Right kidney (tissue), 1 donor: ENCODE measurements around the gene RNF4.
A peak's percentile ranks its signal among the peaks of the same experiment; 100 is the strongest.
"Not testable (repeated sequence)": the region's sequence is repeated elsewhere in the genome, so short reads cannot be mapped to it uniquely, and the experiment has no call there.

Source experiments
- DNase-seq: peaks from one replicate; pipeline ENCODE4 v3.0.0-alpha.2; 2016

Gene RNF4

GRCh38 chr4:2535376-2536192, 66.7 kb downstream of the RNF4 start:
- peak; percentile 85 for DNase-seq

DNA sequence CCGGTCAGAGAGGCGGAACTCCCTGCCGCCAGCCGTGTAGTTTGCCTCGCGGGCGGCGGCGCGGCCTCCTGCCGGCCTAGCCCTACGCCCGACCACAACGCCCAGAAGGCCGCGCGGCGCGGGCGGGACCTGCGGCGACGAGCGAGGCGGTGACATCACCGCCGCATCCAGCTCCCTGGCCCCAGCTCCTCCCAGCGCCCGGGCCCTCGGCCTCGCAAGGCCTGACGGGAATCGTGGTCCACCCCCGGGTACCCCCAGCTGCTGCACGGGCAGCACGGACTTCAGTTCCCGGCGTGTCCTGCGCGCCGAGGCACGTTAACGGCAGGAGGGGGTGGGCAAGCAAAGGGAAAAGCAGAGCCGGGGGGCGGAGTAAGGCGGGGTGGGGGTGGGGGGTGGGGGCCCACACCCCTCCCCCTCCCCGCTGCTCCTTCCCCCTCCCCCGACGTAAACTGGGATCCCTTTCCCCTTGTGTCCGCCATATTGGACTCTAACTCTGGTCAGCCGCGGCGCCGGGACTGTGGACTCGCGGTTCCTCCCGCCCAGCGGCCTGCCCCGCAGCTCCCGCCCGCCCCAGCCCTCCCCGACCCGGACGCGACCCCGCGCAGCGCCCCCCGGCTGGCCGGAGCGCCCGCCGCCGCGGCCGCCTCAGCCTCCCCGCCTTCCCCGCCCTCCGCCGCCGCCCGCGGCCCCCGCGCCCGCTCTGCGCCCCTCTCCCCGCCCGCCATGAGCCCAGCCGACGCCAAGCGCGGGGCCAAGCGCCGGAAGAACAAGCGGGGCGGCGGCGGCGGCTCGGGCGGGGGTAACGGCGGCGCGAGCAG, 67.5 kb downstream of the RNF4 start, which contains the start of gene FAM193A:
Gene FAM193A (plus strand): TSS at position 455 of the 818 bp plus-strand sequence. CDS start 269 bp downstream, at position 724.
- peak; percentile 86 for DNase-seq

DNA sequence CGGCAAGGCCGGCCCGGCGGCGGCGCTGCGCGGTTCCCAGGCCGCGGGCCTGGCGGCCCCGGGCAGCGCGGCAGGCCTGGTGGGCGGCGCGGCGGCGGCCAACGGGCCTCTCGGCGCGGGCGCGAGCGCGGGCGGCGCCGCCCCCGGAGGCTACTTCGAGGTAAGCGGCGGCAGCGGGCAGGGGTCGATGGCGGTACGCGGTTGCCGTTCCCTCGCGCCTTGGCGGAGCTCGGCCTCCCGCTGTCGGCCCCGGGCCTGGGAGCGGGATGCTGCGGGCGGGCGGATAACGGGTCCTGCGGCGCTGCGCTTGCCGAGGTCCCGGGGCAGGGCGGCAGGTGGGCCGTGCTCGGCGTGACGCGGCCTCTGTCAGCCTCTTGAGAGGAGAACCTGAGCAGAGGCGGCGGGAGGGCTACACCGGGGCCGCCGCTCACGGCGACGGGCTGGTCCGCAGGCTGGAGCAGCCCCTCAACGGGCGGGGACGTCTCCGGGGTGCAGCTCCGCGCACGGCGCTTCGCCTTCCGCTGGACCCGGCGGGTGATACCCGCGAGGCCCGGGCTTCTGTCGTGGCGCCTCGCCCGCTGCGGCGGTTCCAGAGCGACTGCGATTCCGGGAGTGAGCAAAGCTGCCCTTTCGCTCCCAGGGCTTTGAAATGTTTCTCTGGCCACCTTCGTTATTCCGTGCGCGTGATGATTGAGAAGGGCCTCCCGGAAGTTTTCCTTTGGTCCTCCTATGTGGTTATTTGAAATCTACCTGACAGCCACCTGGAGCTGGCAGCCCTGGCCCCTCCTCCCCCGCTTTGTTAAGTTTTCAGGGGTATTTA, 68.3 kb downstream of the RNF4 start:
- DNase-seq: peak; percentile 90

- DNase-seq: not testable (repeated sequence)
Measured at GRCh38 chr4:2543580-2544191, 74.8 kb downstream of the RNF4 start.

- DNase-seq: no peak
Measured at GRCh38 chr4:2545321-2546013, 76.6 kb downstream of the RNF4 start.

DNA sequence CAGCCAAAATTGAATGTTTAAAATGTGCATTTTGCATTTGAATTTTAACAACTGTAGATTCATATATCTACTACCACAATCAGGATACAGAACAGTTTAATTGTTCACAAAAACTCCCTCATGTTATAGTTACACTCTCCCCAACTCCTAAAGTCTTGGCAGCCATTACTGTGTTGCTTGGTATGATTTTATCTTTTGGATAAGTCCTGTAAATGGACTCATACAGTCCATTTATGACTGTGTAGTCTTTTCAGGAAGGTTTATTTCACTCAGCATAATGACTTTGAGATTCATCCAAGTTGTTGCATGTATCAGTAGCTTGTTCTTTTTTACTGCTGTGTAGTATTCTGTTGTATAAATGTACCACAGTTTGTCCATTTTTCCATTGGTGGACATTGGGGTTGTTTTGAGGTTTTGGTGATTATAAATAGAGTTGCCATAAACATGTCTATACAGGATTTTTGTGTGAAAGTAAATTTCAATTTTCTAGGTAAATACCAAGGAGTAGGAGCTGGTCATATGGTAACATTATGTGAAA, 77.4 kb downstream of the RNF4 start:
- no peak for DNase-seq

GRCh38 chr4:2546961-2547691, 78.2 kb downstream of the RNF4 start:
- DNase-seq: not testable (repeated sequence)

DNA sequence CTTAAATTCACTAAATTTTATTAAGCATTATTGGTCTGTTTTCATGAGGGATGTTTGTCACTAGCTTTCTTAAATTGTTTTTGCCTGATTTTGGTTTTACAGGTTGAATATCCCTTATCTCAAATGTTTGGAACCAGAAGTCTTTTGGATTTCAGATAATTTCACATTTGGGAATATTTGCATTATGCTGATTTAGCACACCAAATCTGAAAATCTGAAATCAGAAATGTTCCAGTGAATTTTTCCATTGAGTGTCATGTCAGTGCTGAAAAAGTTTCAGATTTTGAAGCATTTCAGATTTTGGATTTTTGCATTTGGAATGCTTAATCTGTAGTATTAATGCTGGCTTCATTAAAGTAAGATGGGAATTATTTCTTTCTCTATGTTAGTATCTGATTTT, 82.2 kb downstream of the RNF4 start:
- DNase-seq: no peak

DNA sequence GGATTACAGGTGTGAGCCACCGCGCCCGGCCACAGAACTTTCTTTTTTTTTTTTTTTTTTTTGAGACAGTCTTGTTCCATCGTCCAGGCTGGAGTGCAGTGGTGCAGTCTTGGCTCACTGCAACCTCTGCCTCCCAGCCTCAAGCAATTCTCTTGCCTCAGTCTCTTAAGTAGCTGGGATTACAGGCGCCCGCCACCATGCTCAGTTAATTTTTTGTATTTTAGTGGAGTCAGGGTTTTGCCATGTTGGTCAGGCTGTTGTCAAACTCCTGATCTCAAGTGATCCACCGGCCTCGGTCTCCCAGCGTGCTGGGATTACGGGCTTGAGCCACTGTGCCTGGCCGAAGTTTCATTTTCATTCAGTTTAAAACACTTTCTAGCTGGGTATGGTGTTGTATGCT, 83.9 kb downstream of the RNF4 start:
- no peak for DNase-seq

DNA sequence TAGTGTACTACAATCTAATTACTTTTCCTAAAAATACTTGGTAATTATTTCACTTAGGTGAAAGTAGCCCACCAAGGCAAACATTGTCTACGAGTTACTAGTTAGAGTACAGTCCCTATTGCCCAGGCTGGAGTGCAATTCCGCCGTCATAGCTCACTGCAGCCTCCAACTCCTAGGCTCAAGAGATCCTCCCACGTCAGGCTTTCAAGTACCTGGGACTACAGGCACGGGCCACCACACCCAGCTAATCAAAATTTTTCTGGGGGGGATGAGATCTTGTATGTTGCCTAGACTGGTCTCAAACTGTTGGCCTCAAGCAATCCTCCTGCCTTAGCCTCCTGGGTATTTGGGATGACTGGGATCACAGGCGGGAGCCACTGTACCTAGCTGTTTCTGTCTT, 89.4 kb downstream of the RNF4 start:
- DNase-seq: no peak

DNA sequence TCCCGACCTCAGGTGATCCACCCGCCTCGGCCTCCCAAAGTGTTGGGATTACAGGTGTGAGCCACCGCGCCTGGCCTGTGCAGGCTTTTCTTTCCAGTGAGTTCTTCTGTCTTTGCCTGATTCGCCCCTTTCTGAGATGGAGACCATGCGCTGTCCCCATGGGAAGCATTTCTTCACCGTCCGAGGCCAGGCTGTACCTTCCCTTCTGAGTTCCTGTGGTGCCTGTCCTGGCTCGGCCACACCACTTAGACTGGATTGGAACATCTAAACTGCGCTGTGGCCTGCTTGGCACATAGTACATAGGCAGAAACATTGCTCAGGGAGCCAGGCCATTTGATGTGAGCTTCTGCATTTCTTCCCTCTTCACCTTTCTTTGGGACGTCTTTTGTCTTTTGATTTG, 91.3 kb downstream of the RNF4 start:
- DNase-seq: no peak
